Transverse colon (tissue), 4 donors: Measurements from ENCODE around the gene GGA1. TPM values are rescaled to one million over a fixed set of nuclear protein-coding genes. Genes with fewer than 3 reads are reported as not detected.
A peak's percentile ranks its signal among the peaks of the same experiment; 100 is the strongest.

Source experiments
- DNase-seq: peaks from one replicate; pipeline ENCODE4 v3.0.0-alpha.2; 2019
- H3K27ac ChIP-seq, 4 donors: fragments of 200-600 bp; sonication (generic); 2 replicates each; pipeline ENCODE4 v1.5.1; 2016 to 2018; ENCODE audit warnings: inconsistent platforms in 4 of 4
- H3K27me3 ChIP-seq: fragments of 200-600 bp; sonication (generic); 2 replicates; pipeline ENCODE4 v1.5.1; 2017; ENCODE audit warnings: inconsistent platforms
- H3K36me3 ChIP-seq, 4 donors: fragments of 200-600 bp; sonication (generic); 2 replicates each; pipeline ENCODE4 v1.5.1; 2017 to 2019; ENCODE audit warnings: inconsistent platforms in 4 of 4
- H3K4me1 ChIP-seq, 4 donors: fragments of 200-600 bp; sonication (generic); 2 replicates each; pipeline ENCODE4 v1.5.1; 2017 to 2020; ENCODE audit warnings: inconsistent platforms in 4 of 4
- H3K4me3 ChIP-seq, 4 donors: fragments of 200-600 bp; sonication (generic); 1 replicate in 1 of 4; 2 replicates in 3 of 4; pipeline versions ENCODE4 v1.5.1 to v1.6.1; 2017 to 2019; ENCODE audit warnings: inconsistent platforms in 4 of 4
- H3K9me3 ChIP-seq, 2 donors: fragments of 200-600 bp; sonication (generic); 2 replicates each; pipeline ENCODE4 v1.5.1; 2017 to 2019; ENCODE audit warnings: inconsistent platforms in 2 of 2
- EP300 ChIP-seq: sonication (generic); formaldehyde crosslinking; IDR thresholded peaks from one replicate; pipeline ENCODE4 v1.6.1; 2017; ENCODE audit warnings: antibody characterized with exemption, low read depth
- POLR2A ChIP-seq: fragments of 450-650 bp; IDR thresholded peaks from one replicate; pipeline ENCODE4 v1.6.1; 2016; ENCODE audit warnings: antibody characterized with exemption, mild to moderate bottlenecking, moderate library complexity
- POLR2AphosphoS5 ChIP-seq, 3 donors: sonication (generic); formaldehyde crosslinking; IDR thresholded peaks; one replicate each; pipeline ENCODE4 v1.6.1; 2016; ENCODE audit warnings: antibody characterized with exemption in 3 of 3
- WGBS, 2 donors: methylation state at CpG; one replicate each; pipeline ENCODE4 v1.1.5; 2018; ENCODE audit warnings: low coverage in 1 of 2; 5-methylcytosine and 5-hydroxymethylcytosine counted together
- in situ Hi-C, 4 donors: fragments of 200-750 bp; cut with MboI; loops; one replicate each; pipeline versions ENCODE4 v1.15.0 to v1.15.1; 2017; ENCODE audit warnings: low sequenced_read_pairs in 3 of 4, low pct_ligation_motif_present in 1 of 4, low pct_unique_long_range_greater_than_20kb in 1 of 4
- intact Hi-C: fragments of 100-400 bp; cut with DNase I; formaldehyde crosslinking; loops from one replicate; pipeline ENCODE4 v1.15.1; 2023; ENCODE audit warnings: low total_unique reads
- total RNA-seq, 4 donors: library from RNA; depleted of rRNA; stranded (reverse); fragments of >200 nt; gene quantifications; one replicate each; pipeline ENCODE4 v1.1.0, GENCODE V29; 2016
- TF ChIP-seq, protein P1 (sequence below), 5 experiments: fragments of 200-600 bp in 3 of 5; fragments of 450-650 bp in 2 of 5; sonication (generic) in 3 of 5; IDR thresholded peaks; 1 replicate in 2 of 5; 2 replicates in 3 of 5; pipeline ENCODE4 v1.5.1; 2016 to 2017; ENCODE audit warnings: antibody characterized with exemption in 5 of 5, inconsistent platforms in 3 of 5, mild to moderate bottlenecking in 2 of 5, moderate library complexity in 1 of 5

The GGA1 gene
- total RNA-seq, 4 donors from 2014 or later, result 60.1 to 142 (median 73.8) TPM

DNA sequence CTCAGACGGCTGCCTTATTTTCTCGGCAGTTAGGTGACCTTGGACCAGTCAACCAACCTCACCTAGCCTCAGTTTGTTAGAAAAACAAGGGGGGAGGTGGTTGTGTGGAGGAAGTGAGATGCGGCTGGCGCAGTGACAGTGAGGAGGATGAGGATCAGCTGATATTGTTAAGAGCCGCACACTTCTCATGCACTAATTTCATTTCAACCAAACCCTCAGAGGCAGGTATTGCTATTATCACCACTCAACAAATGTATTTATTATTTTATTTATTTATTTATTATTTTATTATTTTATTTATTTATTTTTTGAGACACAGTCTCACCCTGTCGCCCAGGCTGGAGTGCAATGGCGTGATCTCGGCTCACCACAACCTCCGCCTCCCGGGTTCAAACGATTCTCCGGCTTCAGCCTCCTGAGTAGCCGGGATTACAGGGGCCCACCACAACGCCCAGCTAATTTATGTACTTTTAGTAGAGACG is 68.9 kb downstream of the GGA1 start:
- Histone ChIP-seq H3K27ac (peak overlapping the region; percentile 89 to 96 (median 94)), H3K4me3 (peak overlapping the region in 3 of 4 donors; percentile 39 to 54 (median 47)), H3K4me1 (peaks cover 36 to 71% (median 54%) of the 10 kb centered on the region in 4 donors), H3K9me3 (no peaks in the 10 kb centered on the region), H3K27me3 (no peaks in the 10 kb centered on the region), H3K36me3 (no peaks in the 10 kb centered on the region)
- no peak for DNase-seq
- TF ChIP-seq POLR2A, result no peak
- in situ Hi-C loops, result loop anchor here in 1 of 4 donors (25.0 kb wide), 1 partner anchor 110 kb away; no protein-coding TSS in a partner anchor
- intact Hi-C loops, result no loop called here
- WGBS, 2 donors, result 30 to 59% methylated on average over 7 to 15 of the region's 15 CpGs

DNA sequence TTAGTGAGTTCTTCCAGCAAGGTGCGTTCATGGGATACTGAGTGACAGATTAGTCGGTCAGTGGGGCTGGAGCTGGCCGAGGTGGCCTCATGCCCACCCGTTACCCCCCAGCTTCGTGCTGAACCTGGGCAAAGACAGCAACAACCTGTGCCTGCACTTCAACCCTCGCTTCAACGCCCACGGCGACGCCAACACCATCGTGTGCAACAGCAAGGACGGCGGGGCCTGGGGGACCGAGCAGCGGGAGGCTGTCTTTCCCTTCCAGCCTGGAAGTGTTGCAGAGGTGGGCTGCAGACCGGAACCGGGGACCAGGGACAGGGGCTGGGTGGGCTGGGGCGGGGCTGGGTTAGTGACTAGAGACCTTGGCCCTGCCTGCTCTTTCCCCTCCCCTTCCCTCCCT is 69.7 kb downstream of the GGA1 start:
- H3K4me1 ChIP-seq, result peaks cover 30 to 63% (median 46%) of the 10 kb centered on the region in 4 donors
- no peak overlapping the region for H3K4me3 ChIP-seq
- no peaks in the 10 kb centered on the region for H3K36me3 ChIP-seq
- no peaks in the 10 kb centered on the region for H3K9me3 ChIP-seq
- intact Hi-C loops, result no loop called here
- in situ Hi-C loops, result loop anchor here in 1 of 4 donors (25.0 kb wide), 1 partner anchor 109 kb away; no protein-coding TSS in a partner anchor
- peak overlapping the region; percentile 89 to 96 (median 94) for H3K27ac ChIP-seq
- TF ChIP-seq EP300 (no peak), POLR2AphosphoS5 (IDR thresholded peaks at IDR 0.05) (no peak)
- DNase-seq, result no peak
- no peaks in the 10 kb centered on the region for H3K27me3 ChIP-seq
- 46% methylated on average over 6 of the region's 18 CpGs; no CpG with 5 or more reads in 1 of the 2 donors for WGBS, 2 donors

DNA sequence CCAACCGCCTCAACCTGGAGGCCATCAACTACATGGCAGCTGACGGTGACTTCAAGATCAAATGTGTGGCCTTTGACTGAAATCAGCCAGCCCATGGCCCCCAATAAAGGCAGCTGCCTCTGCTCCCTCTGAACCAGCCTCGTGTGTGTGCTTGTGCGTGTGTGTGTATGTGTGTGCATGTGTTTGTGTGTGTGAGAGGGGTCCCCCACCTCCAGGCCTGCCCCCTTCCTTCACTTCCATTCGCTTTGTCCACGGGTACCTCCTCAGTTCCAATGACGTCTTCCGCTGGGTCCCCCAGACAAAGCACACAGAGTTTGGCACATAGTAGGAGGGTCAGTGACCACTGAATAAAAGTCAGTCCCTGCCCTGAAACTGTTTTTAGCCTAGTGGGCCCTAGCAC is 71.0 kb downstream of the GGA1 start:
- in situ Hi-C loops (loop anchor here in 3 of 4 donors (5.0 to 25.0 kb wide), 3 partner anchors 37 to 108 kb away; no protein-coding TSS in a partner anchor), intact Hi-C loops (no loop called here)
- WGBS, 2 donors, result 90% methylated on average over 8 of the region's 8 CpGs; no CpG with 5 or more reads in 1 of the 2 donors
- TF ChIP-seq EP300, result no peak
- TF ChIP-seq, protein P1, sequence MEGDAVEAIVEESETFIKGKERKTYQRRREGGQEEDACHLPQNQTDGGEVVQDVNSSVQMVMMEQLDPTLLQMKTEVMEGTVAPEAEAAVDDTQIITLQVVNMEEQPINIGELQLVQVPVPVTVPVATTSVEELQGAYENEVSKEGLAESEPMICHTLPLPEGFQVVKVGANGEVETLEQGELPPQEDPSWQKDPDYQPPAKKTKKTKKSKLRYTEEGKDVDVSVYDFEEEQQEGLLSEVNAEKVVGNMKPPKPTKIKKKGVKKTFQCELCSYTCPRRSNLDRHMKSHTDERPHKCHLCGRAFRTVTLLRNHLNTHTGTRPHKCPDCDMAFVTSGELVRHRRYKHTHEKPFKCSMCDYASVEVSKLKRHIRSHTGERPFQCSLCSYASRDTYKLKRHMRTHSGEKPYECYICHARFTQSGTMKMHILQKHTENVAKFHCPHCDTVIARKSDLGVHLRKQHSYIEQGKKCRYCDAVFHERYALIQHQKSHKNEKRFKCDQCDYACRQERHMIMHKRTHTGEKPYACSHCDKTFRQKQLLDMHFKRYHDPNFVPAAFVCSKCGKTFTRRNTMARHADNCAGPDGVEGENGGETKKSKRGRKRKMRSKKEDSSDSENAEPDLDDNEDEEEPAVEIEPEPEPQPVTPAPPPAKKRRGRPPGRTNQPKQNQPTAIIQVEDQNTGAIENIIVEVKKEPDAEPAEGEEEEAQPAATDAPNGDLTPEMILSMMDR (IDR thresholded peaks at IDR 0.05), result no peak
- TF ChIP-seq POLR2AphosphoS5 (IDR thresholded peaks at IDR 0.05), result no peak
- no peak for TF ChIP-seq POLR2A
- H3K36me3 ChIP-seq, result no peaks in the 10 kb centered on the region
- H3K4me1 ChIP-seq, result peaks cover 18 to 55% (median 38%) of the 10 kb centered on the region in 4 donors
- DNase-seq, result no peak
- no peak overlapping the region for H3K4me3 ChIP-seq
- peak overlapping the region in 1 of 4 donors; percentile 96 for H3K27ac ChIP-seq
- no peaks in the 10 kb centered on the region for H3K27me3 ChIP-seq
- no peaks in the 10 kb centered on the region for H3K9me3 ChIP-seq

DNA sequence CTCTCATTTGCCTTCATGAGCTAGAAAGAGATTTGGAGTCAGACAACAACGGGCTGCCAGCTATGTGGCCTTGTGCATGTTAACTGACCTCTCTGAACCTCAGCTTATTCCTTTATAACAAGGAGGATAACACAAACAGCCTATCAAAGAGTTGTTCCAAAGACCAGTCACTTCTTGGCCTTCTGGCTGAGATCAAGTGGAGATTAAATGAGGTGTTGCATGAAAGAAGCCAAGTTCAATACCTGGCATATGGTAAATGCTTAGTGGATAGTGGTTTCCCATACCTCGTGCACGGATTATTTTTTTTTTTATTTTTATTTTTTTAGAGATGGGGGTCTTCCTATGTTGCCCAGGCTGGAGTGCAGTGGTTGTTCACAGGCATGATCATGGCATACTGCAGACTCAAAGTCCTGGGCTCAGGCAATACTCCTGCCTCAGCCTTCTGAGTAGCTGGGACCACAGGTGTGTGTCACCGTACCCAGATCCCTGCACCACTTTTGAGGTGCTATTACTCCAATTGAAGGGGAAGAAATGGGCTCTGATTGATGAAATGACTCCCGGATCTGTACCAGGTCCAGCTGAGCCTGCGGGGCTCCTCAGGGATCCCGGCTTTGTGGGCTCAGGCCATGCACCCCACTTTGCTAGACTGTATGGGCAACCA is 71.7 kb downstream of the GGA1 start:
- TF ChIP-seq POLR2AphosphoS5 (IDR thresholded peaks at IDR 0.05), result no peak
- TF ChIP-seq EP300, result no peak
- TF ChIP-seq POLR2A, result no peak
- intact Hi-C loops, result no loop called here
- no peaks in the 10 kb centered on the region for H3K9me3 ChIP-seq
- no peaks in the 10 kb centered on the region for H3K27me3 ChIP-seq
- H3K36me3 ChIP-seq, result no peaks in the 10 kb centered on the region
- in situ Hi-C loops, result loop anchor here in 3 of 4 donors (5.0 to 25.0 kb wide), 3 partner anchors 38 to 107 kb away; no protein-coding TSS in a partner anchor
- WGBS, 2 donors, result 67 to 79% methylated on average over 1 to 7 of the region's 7 CpGs
- H3K27ac ChIP-seq, result no peak overlapping the region
- no peak for DNase-seq
- peaks cover 13 to 52% (median 34%) of the 10 kb centered on the region in 4 donors for H3K4me1 ChIP-seq
- no peak overlapping the region for H3K4me3 ChIP-seq

DNA sequence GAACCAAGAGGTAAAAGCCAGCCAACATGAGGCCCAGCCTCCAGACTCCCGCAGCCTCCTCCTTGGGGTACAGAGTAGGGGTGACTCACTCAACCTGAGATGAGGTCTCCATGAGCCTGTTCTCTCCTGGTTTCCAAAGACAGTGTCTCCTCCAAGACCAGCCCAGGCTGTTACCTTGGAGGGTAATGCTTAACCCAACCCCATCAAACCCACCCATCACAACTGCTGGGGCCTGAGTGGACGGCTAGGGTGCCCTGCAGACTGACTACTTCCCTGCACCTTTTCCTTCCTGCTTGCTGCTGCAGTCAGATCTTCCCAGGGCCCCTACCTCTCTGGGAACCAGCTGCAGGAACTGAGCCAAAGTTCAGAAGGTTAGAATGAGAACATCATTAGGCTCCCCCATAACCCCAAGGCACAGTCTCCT is 72.4 kb downstream of the GGA1 start:
- in situ Hi-C loops (loop anchor here in 3 of 4 donors (5.0 to 25.0 kb wide), 3 partner anchors 39 to 106 kb away; no protein-coding TSS in a partner anchor), intact Hi-C loops (no loop called here)
- WGBS, 2 donors, result 25% methylated on average over 1 of the region's 2 CpGs; no CpG with 5 or more reads in 1 of the 2 donors
- H3K4me1 ChIP-seq, result peaks cover 13 to 52% (median 34%) of the 10 kb centered on the region in 4 donors
- TF ChIP-seq POLR2A, result no peak
- TF ChIP-seq POLR2AphosphoS5 (IDR thresholded peaks at IDR 0.05), result no peak
- TF ChIP-seq, protein P1 (IDR thresholded peaks at IDR 0.05), result no peak
- TF ChIP-seq EP300, result no peak
- H3K36me3 ChIP-seq, result no peaks in the 10 kb centered on the region
- H3K27me3 ChIP-seq, result no peaks in the 10 kb centered on the region
- no peaks in the 10 kb centered on the region for H3K9me3 ChIP-seq
- no peak overlapping the region for H3K4me3 ChIP-seq
- no peak for DNase-seq
- H3K27ac ChIP-seq, result peak overlapping the region; percentile 5 to 52 (median 28)
